Glomerular visceral epithelial cell (primary cell): ENCODE results near the gene SFXN4.
"Not testable (repeated sequence)": the region's sequence is repeated elsewhere in the genome, so short reads cannot be mapped to it uniquely, and the experiment has no call there.

Experiments used
- DNase-seq: peaks from one replicate; pipeline ENCODE4 v3.0.0-alpha.2; 2016; ENCODE audit errors: extremely low spot score

The SFXN4 gene

DNA sequence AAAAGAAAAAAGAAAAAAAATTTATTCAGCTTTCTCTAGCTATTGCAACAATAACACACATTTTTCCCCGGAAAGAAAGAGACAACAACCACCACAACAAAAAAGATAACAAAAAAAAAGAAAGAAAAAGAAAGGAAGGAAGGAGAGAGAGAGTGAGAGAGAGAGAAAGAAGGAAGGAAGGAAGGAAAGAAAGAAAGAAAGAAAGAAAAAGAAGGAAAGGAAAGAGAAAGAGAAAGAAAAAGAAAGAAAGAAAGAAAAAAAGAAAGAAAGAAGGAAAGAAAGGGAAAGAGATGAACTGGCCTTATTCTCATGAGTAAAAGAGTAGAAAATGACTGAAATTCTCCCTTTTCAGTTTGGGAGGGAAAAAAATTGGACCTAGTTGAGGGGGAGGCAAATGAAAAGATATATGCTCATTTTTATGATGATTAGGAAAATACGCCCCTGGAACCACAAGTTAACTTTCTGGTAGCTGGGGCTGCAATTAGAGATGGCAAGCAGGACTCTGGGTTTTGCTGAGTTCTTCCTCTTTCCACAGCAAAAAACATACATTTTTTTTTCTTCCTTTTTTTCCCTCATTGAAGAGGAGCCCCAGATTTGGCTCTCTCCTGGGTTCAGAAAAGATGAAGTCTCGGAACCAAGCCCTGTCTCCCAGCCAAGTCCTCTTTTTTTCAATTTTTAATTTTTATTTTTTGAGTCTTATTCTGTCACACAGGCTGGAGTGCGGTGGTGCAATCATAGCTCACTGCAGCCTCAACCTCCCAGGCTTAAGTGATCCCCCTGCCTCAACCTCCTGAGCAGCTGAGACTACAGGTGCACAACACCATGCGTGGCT is 25.7 kb upstream of the SFXN4 start:
- DNase-seq: no peak

DNA sequence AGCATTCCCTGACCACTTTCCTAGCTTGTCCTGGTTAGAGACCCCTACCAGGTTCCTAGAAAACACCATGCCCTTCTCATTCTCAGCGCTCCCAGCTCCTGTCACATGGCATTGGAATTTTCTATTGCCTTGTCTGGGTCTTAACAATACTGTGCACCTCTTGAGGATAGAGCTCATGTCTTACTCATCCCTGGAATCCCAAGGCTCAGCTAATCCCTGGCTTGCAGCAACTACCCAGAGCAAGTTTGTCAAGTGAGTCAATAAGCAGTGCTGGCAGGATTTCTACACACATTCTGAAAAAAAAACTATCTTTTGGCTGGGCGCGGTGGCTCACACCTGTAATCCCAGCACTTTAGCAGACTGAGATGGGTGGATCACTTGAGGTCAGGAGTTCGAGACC is 24.8 kb upstream of the SFXN4 start:
- peak; percentile 89 for DNase-seq

DNA sequence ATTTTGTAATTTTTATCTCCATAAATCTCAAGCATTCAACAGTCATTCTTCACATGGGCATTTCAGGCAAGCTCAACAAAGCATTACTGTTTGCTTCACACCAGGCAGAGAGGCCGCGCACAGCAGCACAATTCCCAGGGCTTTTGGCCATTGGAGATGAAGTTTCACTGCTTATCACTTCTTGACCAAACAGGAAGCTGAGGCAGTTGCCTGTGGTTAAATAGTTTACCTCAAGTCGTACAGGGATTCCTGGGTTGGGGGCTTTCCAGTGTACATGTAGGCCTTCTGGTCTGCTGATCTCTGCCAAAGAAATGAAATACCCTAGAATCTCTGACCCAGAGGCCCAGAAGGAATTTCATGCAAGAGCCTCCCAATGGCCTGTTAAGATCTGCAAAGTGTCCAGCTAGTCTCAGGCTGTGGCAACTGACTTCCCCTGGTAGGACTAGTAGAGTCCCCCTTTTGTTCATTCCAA is 24.3 kb upstream of the SFXN4 start:
- peak; percentile 42 for DNase-seq

DNA sequence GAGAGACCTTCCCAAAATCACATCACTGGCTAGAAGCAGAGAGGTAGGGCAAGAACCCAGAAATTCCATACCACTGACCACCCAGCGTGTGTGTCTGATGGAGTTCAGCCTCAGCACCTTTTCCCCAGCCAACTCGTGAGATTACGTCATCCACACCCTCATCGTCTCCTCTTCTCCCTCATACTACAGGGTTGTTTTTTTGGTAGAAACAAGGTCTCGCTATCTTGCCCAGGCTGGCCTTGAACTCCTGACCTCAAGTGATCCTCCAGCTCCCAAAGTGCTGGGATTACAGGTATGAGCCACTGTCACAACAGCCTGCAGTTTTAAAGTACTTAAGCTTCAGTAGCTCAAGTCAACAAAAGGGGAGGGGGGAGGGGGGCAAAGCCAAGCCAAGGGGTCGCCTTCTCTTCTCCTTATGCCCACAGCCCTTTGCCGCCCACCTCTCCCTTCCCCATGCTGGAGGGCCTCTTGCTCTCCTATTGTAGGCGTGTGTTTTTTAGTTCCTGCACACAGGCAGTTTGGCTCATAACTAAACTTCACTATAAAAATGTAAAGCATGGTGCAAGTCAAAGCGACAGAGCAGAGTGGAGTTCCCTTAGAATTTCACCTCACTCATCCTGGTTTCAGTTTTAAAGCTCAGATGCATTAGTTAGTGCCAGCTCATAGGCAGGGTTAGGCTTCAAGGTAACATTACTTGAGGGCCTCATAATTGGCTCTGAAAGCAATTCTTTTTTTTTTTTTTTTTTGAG is 18.3 kb upstream of the SFXN4 start:
- no peak for DNase-seq

DNA sequence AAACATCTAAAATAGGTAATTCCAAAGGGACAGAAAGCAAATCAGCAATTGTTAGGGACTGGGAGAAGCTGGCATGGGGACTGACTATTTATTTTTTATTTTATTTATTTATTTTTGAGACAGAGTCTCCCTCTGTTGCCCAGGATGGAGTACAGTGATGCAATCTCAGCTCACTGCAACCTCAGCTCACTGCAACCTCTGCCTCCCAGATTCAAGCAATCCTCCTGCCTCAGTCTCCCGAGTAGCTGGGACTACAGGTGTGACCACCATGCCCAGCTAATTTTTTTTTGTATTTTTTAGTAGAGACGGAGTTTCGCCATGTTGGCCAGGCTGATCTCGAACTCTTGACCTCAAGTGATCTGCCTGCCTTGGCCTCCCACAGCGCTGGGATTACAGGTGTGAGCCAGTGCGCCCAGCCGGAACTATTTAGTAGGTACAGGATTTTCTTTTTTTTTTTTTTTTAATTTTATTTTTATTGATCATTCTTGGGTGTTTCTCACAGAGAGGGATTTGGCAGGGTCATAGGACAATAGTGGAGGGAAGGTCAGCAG is 15.4 kb upstream of the SFXN4 start:
- not testable (repeated sequence) for DNase-seq

DNA sequence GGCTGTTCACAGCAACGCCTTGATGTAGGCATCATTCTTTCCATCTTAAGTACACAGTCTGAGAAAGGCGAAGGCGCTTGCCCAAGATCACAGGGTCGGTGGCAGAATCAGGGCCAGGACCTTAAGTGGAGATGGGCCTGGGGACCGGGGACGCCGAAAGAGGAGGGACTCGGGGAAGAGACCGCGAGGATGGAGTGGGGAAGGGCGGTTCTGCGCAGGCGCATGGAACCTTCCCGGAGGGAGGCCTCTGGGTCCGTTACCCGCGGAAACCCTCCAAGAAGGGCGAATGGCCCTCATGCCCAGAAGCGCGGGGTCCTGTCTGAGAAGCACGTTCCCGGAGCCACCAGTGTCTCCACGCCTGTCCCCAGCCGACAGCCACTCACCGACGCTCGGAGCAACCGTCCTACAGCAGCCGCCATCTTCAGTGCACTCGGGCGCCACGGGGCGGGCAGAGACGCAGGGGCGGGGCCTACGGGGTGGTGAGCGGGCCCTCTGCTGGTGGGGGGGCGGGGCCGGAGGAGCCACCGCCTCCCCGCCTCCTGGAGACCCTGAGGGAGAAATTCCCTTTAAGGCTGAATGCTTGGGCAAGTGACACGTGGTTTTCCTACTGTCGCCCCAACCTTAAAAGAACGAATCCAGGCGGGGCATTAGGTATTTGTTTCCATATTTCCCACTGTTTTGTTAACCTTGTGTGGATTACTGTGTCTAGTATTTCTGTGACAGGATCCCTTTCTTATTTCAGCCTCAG is 13.0 kb upstream of the SFXN4 start, which contains the start of gene PRDX3:
Gene PRDX3, minus strand, starts transcription at position 441 of the 748 bp plus-strand sequence. Its CDS starts 22 bp downstream, at position 419.
- peak; percentile 94 for DNase-seq

DNA sequence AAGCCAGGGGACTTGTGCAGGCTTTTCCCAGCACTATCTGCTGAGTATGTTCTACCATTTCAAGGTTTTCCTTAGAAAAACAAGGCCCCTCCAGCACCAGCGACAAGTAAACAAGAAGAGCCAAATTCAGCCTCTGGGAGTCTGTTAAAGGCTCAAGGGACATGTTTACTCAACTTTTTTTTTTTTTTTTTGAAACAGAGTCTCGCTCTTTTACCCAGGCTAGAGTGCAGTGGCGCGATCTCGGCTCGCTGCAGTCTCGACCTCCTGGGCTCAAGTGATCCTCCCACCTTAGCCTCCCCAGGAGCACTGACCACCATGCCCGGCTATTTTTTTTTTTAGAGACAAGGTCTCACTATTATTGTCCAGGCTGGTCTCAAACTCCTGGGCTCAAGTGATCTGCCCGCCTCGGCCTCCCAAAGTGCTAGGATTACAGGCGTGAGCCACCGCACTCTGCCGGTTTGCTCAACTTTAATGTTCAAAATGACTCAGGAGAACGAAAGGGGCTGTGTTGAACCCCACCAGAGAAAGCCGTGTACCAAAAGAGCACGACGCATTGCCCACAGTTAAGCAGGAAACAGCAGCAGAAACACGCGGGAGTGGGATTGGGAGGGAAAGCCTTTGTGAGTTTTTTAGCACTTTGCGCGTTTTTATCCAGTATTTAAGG is 12.3 kb upstream of the SFXN4 start:
- DNase-seq: no peak

DNA sequence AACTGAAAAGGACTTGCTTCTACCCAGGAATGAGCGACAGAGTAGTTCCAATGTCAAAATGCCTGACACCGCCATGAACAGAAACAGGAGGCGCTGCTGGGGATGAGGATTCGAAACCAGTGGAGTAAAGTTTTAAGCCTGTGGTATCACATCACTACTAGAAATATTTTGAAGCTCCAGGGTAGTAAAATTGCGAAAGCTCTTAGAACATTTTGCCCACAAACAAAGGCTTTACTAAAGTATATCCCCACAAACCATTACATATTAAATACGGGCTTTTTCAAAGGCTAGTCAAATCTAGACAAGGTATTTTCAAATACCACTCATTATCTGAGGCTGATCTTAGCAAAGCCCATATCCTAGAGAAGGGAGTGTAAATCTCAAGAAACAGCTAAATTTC is 10.7 kb upstream of the SFXN4 start:
- DNase-seq: no peak

DNA sequence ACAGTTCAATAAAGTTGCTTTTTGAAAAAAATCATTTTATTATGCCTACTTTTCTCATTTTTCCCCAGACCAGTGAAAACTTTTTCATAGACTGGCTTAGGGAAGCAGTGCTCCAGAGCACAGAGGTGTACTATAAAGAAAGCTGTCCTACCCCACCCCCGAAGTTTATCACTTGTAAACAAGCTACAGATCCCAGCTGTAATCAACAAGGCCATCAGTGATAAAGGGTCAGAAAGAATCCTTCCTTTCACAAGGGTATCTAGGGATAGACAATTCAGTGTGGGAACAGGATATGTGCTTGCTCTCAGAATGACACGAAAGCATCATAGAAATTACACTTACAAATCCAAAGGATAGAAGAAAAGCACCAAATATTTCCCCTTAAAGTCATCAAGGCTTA is 8.6 kb upstream of the SFXN4 start:
- DNase-seq: no peak

DNA sequence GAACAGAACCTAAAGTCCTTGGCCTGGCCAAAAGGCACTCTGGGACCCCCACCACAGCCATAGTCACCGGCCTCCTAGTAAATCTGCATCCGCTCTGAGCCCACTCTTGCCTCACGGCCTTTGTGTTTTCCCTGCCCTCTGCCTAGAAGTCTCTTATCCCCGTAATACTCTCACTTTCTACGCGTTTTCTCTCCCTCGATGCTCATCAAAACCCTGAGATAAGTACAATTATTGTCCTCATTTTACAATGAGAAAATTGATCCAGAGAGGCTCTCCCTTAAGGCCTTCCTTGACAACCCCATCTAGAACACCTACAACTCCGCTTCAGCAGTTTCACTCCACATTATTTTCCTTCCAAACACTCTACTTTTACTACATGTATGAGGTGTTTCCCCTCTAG is 1.5 kb upstream of the SFXN4 start:
- DNase-seq: no peak

DNA sequence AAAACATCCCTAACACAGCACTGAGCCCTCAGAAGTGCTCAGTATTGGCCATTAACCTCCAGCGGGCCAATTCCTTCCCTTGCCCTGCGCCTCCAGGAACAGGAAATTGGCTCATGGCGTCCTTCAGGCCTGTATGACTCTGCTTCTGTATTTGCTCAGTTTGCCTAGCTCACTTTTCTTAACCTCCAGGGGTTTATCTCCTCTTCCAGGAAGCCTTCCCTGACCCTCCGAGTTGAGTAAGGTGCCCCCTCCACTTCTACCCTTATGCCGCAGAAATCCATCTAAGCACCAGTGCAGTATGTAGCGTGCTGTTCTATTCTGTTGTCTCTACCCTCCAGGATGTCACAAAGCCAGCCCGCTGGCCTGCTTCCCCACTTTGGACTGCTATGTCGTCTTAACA is 1.1 kb upstream of the SFXN4 start:
- DNase-seq: no peak

DNA sequence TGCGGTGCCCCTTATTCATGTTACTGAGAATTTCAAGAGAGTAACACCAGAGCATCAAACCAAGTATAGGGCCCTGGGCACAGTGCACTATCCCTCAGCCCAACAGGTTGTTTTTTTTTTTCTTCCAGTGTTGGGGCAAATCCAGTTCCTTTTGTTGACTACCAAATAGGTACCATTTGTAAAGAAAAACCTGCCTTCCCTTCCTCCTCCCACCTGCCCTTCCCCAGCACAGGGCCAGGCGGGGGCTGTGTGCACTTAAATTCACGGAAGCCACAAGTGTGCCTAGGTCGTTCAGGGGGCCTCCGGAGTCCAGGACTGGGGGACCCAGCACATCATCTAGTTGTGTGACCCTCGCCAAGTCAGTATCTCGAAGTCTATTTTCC is 595 bp upstream of the SFXN4 start:
- no peak for DNase-seq

DNA sequence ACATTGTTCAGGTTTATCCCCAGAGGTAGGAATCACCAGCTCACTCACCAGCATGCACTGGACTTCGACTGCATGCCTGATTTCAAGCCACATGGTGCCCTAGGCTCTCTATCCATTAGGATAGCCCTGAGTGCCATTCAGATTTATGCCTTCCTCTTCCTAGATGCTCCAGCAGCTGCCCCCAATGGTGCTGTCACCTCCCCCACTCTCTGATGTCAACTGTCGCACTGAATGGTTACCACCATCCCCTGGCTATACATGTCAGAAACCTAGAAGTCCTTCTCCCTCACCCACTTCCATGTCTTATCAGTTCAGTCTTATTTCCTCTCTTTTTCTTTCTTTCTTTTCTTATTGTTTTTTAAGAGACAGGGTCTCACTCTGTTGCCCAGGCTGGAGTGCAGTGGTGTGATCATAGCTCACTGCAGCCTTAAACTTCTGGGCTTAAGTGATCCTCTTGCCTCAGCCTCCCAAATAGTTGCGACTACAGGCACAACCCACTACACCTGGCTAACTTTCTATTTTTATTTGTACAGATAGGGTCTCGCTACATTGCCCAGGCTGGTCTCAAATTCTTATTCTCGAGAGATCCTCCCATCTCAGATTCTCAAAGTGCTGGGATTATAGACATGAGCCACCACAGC is 2.9 kb downstream of the SFXN4 start:
- DNase-seq: no peak

DNA sequence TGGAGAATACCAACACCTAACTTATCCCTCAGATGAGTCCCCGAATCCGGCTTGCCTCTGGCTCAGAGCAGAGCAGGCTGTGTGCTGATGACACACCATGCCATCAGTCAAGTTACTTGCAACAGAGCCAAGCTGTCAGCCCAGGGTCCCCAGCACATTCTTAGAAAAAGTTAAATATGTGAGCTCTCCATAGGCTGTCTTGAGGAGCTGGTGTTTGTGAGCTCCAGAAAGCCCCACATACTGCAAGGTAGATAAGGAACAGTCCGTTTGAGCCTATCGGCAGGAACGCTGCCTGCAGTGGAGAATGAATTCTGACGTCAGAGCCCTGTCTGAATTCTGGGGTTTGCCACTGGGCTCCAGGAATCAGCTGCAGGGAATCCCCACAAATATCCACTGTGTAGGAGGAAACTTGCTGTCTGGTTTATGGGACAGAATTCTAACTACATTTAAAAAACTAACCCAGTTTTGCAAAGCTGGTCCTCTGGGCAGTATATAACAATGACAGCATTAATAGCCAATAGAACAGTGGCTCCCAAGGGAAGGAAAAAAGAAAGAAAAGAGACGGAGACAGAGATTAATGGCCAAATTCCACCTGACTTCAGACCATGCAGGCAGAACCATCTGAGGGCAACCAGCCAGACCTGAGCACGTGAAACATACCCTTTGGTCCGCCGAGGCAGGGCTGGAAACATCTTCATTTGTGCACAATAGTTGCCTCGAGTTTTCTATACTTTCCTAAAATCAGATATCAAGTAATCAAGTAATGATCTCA is 3.6 kb downstream of the SFXN4 start:
- DNase-seq: peak; percentile 21

DNA sequence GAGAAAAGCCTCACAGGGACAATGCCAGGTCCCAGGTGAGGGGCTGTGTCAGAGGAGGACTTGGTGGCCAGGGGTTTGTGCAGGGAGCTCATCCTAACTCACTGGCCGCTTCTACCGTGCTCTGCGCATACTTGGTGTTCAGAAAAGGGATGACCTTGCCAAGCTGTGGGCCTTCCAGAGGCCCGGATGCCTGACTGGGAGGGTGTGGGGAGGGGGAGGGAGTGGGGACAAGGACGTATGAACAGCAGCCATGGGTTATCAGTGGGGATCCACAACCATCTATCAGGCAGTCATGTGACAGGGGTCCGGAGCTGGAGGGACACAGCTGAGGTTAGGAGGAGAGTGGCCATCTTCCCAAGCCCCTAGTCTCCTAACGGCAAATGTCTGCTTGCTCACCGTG is 6.2 kb downstream of the SFXN4 start:
- DNase-seq: no peak

DNA sequence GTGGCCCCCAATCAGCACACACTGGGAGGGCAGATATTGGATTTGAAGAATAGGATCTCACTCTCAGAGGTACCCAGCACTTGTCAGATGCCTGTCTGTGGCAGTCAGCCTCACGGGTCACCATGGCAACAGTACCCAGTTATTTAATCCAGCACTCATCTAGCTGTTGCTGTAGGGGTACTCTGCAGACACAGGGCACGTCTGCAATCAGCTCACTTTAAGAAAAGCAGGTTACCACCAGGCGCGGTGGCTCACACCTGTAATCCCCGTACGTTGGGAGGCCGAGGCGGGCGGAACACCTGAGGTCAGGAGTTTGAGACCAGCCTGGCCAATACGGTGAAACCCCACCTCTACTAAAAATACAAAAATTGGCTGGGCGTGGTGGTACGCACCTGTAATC is 11.9 kb downstream of the SFXN4 start:
- DNase-seq: no peak

DNA sequence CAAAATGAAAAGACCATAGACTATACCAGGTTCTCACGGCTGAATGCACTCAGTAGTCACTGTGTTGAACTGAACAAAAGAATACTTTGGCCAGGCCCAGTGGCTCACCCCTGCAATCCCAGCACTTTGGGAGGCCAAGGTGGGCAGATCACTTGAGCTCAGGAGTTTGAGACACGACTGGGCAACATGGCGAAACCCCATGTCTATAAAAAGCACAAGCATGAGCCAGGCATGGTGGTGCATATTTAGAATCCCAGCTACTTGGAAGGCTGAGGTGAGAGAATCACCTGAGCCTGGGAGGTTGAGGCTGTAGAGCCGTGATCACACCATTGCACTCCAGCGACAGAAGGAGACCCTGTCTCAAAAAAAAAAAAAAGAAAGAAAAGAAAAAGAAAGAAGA is 12.5 kb downstream of the SFXN4 start:
- no peak for DNase-seq

DNA sequence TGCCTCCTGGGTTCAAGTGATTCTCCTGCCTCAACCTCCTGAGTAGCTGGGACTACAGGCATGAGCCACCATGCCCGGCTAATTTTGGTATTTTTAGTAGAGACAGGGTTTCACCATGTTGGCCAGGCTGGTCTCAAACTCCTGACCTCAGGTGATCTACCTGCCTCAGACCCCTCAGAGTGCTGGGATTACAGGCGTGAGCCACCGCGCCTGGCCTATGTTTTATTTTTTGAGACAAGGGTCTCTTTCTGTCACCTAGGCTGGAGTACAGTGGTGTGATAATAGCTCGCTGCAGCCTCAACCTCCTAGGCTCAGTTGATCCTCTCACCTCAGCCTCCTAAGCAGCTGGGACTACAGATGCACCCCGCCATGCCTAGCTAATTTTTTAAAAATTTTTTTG is 13.9 kb downstream of the SFXN4 start:
- not testable (repeated sequence) for DNase-seq

DNA sequence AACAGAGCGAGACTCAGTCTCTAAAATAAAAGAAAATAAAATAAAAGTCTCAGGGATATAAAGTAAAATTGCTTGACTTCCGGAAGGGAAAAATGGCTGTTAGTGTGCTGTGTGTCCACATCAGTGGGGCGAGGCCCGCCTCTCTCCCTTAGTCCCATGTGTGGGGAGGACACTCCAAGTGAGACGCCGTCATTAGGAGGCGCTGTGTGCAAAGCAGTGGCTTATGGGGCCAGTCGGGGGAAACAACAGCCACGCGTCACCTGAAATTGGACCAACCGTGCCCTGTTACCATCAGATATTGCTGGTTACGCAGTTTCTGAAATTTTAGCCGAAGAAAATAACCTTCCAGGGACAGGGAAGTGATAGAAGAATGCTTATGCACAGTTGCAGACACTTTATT is 15.8 kb downstream of the SFXN4 start:
- no peak for DNase-seq

DNA sequence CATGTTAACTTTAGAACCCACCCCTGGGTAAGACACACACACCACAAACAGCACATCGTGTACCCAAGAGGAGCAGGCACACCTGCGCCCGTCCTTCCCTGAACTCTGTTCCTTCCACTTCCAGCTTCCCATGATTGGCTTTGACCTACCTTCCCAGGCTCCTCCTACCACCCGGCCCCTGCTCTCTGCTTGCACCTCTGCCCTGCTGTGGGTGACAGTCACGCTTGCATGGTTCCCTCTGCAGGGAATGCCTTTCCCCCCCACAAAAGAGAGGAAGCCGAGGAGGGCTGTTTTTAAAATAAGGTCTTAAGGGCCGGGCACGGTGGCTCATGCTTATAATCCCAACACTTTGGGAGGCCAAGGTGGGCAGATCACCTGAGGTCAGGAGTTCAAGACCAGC is 16.4 kb downstream of the SFXN4 start:
- DNase-seq: no peak
